Measurements from ENCODE around the gene HOXA6.

Gene HOXA6

DNA sequence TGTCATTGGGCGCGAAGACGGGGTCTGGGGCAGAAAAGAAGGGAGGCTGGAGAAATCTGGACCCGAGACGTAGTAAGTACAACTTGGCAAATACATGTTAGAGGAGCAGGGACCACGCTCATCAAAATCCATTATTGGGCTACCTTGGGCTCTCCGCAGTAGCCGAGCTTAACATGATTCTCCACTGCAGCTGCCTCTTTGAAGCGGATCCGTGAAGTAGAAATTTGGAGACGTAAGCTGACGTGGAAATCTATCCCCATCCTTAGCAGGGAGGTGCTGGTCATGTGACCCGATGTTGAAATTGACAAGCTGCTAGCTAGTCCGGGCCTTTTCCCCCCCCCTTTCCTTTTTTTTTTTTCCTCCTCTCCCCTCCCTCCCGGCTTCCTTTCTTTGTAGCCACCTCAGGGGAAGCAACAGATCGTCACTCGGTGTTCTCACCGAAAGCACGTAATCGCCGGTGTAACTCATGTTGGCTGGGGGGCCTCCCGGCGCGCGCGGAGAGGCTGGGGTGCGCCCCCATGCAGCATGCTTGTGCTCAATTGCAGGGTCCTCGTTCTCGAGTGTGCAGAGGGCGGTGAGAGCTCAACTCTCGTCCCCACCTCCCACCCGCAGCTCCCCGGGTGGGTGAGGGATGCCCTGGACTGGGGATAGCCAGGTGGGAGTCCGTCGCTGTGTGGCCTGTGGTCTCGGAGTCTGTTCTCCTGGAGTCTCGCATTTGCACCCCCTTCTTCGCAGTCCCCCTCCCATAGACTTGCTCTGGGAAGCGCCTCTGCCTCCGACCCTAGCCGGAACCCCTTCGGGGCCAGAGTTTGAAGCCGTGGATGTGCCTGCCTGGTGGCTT, 37.7 kb upstream of the HOXA6 start, which contains the start of gene HOXA11:
TSS of gene HOXA11 (minus strand) at position 220 of the 841 bp plus-strand sequence. CDS start at position 132, 88 bp downstream.
- FAIRE-seq = no peak
- no peak for DNase-seq (ENCODE audit: extremely low spot score, insufficient read length, low read depth)

DNA sequence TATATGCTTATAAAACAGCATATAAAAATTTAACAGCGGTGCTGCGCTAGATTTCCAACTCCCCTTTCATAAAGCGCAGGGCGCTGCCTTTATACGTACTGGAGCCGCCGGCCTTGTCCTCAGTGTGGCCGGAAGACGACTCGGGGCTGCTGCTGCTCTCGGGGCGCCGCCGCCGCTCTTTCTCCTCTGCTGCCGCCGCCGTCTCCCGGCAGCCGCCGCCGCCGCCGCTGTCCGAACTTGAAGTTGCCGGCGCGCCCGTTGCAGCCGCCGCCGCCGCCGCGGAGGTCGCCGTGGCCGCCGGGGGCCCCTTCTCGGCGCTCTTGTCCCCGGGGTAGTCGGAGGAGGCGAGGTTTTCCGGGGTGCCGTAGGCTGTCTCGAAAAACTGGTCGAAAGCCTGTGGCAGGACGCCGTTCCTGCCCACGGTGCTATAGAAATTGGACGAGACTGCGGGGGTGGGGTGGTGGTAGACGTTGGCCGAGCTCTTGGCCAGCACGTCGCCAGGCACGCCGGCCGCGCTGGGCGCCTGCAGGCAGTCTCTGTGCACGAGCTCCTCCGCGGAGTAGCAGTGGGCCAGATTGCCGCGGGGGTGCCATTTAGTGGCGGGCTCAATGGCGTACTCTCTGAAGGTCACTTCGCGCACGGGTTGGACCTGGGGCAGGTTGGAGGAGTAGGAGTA, 36.9 kb upstream of the HOXA6 start:
- no peak for FAIRE-seq

DNA sequence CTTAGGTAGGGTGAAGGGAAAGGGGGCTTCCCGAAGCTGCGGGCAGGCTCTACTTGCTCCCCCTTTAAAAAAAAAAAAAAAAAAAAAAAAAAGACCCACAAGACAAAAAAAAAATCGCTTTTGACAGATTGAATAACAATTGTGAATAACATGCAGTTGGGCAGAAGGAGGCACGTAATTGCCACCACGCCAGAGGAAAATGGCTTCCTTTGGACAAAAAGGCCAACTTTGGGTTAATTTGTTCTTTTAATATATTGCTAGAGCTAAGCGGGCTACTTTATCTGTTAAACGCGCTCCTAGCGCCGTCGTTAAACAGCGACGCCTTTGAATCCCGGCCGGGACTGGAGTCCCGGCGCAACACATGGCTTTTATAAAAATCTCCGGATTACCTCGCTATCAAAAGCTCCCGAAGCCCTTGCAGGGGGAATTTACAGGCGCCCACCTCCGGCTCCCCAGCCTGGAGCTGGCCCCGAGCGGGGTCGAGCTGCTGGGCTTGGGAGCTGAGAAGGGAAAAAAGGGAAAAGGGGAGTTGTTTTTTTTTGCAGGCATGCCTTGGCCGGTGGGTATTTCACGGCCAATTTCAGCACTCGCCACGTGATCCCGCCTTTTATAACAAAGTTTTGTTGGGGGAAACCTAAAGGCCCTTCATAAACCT, 36.2 kb upstream of the HOXA6 start:
- FAIRE-seq = no peak
- DNase-seq (ENCODE audit: extremely low spot score, insufficient read length, low read depth) = no peak

More for the DNA sequence above, 36.9 kb upstream of the HOXA6 start:
- no peak for DNase-seq (ENCODE audit: extremely low spot score, insufficient read length, low read depth)

DNA sequence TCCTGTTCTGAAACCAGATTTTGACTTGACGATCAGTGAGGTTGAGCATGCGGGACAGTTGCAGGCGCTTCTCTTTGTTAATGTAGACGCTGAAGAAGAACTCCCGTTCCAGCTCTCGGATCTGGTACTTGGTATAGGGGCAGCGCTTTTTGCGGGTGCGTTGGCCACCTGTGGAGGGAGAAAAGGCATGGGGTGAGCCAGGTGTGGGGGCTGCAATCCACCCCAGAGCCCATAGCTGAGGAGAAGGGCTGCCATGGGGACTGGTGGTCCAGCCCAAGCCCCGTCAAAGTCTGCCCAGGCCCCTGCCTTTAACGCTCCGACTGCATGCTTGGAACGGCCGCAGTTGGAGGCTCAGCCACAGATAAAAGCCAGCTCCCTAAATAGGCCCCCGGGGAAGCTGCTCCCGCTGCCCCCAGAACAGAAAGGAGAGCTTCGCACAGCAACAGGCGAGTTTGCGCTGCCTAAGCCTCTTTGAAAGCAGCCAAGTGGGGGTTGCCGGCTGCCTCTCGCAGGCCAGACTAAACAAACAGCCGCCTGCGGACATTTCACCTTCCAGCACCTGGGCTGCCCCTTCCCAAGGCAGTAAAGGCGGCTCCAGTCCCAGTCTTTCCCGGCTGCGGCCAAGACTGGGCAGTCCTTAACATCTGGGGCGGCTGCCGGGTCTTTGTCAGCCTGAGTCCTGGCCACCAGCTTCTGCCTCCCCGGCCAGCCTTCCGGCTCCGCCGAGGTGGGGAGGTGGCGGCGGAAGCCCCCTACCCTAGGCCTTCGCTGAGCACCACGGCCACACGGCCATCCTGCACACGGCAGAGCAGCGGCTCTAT, 35.5 kb upstream of the HOXA6 start:
- FAIRE-seq (no peak), DNase-seq (ENCODE audit: extremely low spot score, insufficient read length, low read depth) (no peak)

DNA sequence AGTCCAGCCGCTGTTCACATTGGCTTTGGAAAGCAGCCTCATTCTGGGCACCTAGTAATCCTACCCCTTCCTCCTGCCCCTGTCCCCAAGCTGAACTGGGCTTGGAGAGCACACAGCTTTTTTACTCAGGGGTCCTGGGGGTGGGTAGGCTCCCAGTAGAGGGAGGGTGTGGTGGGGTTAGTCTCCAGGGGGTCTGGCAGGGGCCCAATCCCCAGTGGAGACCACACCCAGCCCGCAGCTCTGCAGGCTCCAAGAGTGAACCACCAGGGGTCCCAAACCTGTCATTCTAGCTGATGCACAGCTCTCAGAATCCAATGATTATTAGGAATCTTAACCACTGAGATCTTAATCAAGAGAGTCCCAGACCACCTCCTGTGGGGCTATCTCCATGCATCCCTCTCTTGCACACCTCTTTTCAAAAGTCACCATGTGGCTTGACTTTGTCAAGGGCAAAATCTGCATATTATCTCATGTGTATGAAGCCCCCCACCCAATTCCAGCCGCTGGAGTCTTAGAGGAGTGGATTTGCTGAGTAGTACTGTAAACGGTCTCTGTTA, 34.8 kb upstream of the HOXA6 start:
- DNase-seq (ENCODE audit: extremely low spot score, insufficient read length, low read depth) = no peak
- no peak for FAIRE-seq

DNA sequence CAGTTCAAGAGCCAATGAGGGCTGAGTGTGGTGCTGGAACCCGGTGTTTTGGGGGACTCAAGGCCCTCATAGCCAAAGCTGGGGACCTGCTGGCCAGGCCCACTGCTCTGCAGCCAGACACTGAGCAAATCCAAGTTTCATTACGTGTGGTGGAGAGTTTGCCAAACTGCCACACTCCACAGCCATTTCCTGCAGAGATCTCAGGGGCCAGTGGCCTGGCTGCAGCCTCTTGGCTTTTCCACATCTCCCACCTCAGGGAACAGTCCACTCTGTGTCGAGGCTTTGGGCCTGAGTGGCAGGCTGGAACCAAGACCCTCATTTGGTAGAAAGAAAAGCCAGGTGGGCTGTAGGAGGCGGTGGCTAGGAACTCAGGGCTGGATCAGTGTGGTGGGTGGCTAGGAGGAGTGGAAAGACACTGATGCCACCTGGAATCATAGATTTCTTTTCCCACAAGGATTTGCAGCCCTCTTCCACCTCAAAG, 34.3 kb upstream of the HOXA6 start:
- FAIRE-seq (no peak), DNase-seq (ENCODE audit: extremely low spot score, insufficient read length, low read depth) (no peak)

DNA sequence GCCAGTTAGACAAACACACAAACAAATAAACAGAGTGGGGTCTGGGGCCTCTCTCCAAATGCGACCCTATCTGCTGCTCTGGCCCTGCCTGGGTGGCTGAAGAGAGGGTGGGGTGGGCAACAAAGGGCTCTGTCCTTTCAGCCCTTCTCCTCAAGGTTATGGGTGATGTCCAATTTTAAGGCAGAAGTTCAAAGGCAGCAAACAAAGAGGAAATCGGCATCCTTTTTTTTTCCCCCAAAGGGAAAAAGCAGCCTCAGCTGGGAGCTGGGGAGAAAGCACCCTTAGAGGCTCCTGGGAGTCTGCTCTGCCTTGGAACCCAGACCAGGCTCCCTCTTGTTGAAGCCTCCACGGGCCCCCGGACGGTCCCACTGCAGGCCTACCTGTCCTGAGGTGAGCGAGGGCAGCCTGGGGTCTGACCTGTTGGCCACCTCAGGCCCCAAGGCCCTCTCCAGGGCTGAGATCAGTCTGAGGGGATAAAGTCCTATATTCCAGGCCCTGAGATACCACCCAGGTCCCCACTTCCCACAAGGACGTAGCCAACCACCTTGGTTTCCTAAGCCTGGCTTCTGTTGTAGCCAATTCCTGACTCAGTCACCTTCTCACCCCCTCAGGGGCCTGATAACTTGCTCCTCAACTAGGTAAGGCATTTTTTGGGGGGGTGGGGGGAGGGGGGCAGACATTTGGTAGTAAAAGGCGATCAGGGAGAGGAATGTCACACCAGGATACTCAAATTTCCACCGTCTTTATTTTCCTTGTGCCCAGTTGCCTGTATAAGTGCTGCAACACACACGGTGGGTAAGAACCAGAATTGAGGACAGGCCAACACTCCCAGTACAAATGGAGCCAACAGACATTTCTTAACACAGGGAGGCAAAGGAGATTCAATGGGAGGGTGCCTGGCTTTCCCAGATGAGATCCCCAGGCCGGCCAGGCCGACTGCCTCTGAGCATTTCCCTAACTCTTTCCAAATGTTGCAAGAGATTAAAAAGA, 33.2 kb upstream of the HOXA6 start:
- FAIRE-seq = no peak
- DNase-seq (ENCODE audit: extremely low spot score, insufficient read length, low read depth) = no peak

DNA sequence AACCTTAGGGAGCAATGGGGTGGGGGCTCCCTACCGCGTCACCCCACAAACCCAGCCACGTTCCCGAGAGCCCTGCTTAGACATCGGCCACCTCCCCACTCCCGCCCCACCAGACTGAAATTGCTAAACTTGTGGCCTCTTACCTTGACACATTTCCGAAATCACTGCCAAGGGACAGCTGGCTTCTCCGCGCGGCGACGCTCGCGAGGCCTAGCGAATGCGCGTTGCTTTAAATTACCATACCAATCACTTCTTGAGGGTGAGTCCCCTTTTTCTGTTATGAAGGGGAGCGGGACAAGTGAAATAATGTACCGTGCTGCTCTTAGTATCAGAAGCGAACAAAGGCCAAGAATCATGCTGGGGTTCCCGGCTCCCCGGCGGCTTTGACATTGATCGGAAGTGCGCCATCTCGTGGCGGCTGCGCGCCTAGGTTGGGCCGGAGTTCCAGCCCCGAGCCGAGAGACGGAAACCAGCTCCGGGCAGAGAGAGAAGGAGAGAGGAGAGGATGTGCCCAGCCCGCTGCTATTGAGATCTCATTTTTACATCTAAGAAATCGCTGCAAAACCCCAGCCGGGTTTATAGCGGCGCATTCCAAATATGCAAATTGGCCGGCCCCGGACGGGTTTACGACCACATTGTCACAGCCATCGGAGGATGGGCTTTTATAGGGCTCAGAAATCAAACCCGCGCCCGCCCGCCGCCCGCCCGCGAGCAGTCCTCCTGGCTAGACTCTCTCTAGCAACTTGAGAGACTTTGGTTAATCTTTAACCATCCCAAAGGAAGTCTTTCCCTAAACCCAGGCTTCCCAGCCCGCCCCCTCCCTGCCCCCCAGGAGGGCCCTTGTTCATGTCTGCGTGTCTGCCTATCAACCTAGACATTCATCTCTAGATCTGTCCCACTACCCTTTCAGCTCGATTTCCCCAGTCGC, 32.2 kb upstream of the HOXA6 start:
- FAIRE-seq (peak; percentile 65), DNase-seq (ENCODE audit: extremely low spot score, insufficient read length, low read depth) (peak; percentile 53)

DNA sequence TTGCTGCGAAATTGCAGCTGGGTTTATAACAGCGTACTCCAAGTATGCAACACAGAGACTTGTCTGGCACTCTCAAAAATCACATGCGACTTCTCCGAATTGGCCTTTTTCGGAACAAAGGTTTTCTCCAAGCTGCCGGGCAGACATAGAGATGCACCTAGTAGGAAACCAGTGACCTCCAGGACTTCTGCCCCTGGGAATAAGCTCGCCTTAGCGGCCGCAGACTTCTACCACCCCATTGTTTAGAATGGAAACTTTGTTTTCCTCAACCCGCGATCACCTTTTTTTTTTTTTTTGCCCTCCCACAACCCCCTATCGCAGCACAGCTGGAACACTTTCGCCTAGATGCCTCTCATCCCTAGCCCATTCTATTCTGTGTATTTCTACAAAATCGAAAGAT, 31.5 kb upstream of the HOXA6 start:
- FAIRE-seq = no peak
- no peak for DNase-seq (ENCODE audit: extremely low spot score, insufficient read length, low read depth)

DNA sequence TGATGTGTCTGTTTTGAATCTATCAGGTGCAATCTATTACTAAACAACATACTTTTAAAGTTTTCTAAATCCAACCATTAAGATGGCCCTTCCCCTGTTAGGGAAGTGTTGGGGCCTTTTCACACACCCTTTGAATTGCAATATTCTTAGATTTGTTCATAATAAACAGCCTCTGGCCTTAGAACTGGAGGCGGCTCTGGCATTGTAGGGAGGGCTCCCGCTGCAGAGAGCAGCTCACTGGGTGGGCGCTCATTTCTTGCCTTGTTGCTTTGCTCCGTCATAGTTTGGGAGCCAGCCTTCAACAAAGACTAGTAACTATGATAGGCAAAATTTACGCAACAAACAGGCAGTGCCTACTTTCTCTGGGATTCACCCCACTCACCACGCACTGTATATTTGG, 30.8 kb upstream of the HOXA6 start:
- DNase-seq (ENCODE audit: extremely low spot score, insufficient read length, low read depth) = no peak
- FAIRE-seq = no peak

DNA sequence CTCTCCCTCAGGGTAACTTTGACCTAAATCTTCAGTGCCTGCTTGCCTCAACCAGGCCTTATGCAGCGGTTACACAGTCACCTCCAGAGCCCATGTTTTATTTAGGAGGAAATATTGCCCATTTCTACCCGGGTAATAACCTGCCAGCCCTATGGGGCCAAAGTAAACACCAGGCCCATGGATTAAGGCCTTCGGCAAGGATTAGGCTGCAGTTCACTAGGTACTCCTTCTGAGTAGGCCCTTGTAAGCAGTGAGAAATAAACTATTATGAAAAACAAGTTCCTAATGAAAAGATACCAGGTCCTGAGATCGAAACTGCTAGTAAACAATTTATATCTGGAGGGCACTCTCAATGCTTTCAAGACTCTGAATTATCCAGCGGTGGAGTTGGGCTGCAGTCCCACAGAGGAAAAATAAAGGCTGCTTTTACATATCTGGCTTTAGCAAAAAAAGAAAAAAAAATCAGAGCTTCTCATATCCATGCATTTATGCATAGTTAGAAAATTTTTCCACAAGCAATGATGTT, 30.3 kb upstream of the HOXA6 start:
- no peak for FAIRE-seq
- no peak for DNase-seq (ENCODE audit: extremely low spot score, insufficient read length, low read depth)

DNA sequence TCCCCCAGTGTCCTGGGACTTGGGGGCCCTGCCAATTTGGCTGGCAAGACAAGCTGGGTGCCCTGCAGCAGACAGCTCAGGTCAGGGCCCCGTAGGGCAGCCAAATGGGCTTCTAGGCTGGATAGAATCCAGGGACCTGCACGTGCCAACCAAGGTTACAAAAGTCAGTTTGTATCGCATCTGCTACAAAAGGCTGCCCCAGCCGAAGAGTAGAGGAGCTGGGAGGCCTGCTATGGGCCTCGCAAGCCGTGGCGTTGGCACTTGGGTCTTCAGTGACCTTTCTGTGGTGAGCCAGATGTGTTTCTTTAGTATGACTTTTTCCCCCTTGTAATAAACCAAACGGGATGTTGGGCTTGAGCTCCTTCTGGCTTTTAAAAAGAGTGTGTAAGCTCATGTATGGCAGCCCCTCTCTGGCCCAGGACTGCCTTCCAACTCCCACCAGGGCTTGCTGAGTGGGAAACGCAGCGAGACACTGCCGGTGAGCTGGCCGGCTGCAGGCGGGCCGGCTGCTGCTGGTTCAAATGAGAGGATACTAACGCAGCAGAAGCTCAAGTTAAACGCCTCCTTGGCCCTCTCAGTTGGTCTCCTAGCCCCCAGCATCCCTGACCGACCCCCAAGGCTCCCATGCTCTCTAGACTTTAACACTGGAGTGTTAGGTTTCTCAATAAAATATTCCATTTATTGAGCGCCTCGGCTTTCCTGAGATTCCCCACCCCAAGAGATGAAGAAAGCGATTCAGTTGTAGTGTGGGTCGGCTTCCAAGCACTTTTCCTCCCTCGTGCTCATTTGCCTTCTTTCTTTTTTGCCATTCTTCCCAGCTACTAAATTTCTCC, 29.6 kb upstream of the HOXA6 start:
- DNase-seq (ENCODE audit: extremely low spot score, insufficient read length, low read depth) = no peak
- no peak for FAIRE-seq

DNA sequence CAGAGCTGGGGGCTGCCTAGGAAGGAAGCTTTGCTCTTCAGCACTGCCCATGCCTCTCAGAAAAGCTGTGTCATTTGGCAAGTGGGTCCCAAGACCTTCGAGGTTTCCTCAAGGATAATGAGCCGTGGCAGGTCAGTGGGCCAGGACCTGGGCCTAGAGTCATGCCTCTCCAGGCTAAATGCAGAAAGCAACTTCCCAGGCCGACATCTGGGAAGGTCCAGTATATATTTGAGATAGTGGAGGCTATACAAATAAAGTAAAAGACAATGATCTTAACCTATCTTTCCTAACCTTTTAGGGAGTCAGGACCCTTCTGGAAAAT, 28.9 kb upstream of the HOXA6 start:
- FAIRE-seq (no peak), DNase-seq (ENCODE audit: extremely low spot score, insufficient read length, low read depth) (no peak)

DNA sequence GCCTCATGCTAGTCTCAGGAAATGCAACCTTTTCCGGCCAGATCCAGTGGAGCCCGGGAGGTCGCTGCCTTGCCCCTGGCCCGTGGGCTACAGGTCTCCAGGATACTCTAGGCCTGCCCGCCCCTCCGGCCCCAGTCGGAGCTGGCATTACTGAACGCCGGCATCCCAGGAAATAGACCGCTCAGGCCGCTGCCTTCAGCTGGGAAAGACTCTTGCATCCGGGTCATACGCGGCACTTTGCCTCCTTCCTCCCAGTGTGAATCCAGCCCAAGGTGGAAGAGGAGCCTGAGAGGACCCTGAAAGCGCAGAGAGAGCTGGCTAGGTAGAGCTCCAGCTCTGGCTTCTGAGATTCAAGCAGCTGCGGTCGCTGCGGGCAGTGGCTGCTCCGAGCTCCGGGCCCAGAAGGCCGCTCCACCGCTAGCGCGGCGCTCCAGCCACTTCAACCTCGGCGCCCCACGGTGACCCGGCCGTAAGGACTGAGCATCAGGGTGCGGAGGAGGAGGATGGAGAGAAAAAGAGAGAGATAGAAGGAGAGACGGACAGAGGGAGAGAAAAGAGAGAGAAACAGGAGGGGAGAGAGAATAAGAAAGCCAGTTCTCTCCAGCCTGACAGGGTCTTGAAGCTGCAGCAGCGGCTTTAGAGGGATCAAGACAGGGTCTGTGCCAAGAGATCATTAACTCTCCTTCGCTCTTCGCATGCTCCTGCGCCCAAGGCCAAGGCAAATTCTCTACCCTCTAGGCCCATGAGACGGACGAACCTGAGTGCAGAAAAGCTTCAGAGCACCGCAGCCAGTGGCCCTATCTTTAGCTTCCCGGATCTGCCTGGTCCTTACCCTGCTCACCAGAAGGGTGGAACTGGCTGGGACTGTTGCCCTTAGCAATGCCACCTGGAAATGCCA, 28.3 kb upstream of the HOXA6 start:
- FAIRE-seq = no peak
- DNase-seq (ENCODE audit: extremely low spot score, insufficient read length, low read depth) = no peak

DNA sequence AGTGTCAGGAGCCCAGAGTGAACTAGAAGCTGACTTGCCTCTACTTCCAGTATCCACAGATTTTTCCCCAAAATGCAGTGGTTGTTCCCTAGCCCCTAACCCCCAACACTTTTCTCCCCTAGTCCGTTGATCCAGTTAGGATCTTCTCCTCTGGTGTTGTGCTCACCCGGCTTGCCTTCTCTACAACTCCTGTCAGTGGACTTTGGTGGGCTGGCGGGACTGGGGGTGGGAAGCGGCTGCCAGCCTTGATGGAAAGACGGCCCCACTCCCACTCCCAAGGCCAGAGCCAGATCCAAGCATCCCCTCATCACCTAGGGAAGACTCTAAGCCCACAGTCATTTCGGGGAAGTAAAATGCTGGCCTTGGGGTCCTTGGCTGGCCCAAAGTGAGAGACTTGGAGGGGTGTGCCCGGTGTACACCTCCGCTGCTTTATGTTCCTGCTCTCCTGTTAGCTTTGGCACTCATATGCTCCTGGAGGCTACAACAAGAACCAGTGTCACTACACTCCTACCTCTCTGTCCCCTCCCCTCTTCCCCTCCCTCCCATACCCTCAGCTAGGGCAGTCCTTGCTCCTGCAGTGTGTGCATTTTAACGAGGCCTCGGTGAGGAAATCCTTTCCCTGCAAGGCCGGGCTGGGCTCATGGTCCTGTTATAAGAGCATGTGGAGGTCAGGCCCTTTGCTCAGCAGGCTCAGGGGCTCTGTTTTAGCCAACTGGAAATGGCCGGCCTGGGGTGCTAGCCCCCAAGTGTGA, 27.5 kb upstream of the HOXA6 start:
- DNase-seq (ENCODE audit: extremely low spot score, insufficient read length, low read depth) (no peak), FAIRE-seq (no peak)
